Mesenchymal stem cell (in vitro differentiated cells and primary cell): ENCODE measurements around the gene CDC42BPB.

Experiments used
- DNase-seq: peaks from one replicate; pipeline ENCODE4 v3.0.0-alpha.2; 2013
- H2AFZ ChIP-seq: one replicate; pipeline ENCODE4 v1.6.1; 2013; ENCODE audit warnings: low read depth, mild to moderate bottlenecking, control low read depth, inconsistent platforms, low read length, moderate library complexity
- H2AK5ac ChIP-seq: 2 replicates; pipeline ENCODE4 v1.6.1; 2013; ENCODE audit warnings: low read length, moderate library complexity, mild to moderate bottlenecking, inconsistent platforms; ENCODE audit not compliant: severe bottlenecking
- H2BK120ac ChIP-seq: one replicate; pipeline ENCODE4 v1.6.1; 2013; ENCODE audit warnings: low read depth, mild to moderate bottlenecking, inconsistent platforms, low read length, moderate library complexity
- H2BK12ac ChIP-seq, 2 experiments: one replicate each; pipeline ENCODE4 v1.6.1; 2013; ENCODE audit warnings: inconsistent platforms in 2 of 2, low read length in 2 of 2, mild to moderate bottlenecking in 2 of 2, moderate library complexity in 2 of 2, control low read depth in 1 of 2
- H2BK15ac ChIP-seq: one replicate; pipeline ENCODE4 v1.6.1; 2013; ENCODE audit warnings: mild to moderate bottlenecking, low read depth, inconsistent platforms; ENCODE audit not compliant: poor library complexity, severe bottlenecking
- H2BK5ac ChIP-seq: 2 replicates; pipeline ENCODE4 v1.6.1; 2013; ENCODE audit warnings: low read depth, mild to moderate bottlenecking, low read length, control low read depth, inconsistent platforms; ENCODE audit not compliant: poor library complexity, severe bottlenecking
- H3K14ac ChIP-seq, 2 experiments: one replicate each; pipeline ENCODE4 v1.6.1; 2013; ENCODE audit warnings: inconsistent platforms in 2 of 2, low read length in 2 of 2, control low read depth in 1 of 2, mild to moderate bottlenecking in 1 of 2, moderate library complexity in 1 of 2
- H3K18ac ChIP-seq, 2 experiments: one replicate each; pipeline ENCODE4 v1.6.1; 2013; ENCODE audit warnings: inconsistent platforms in 2 of 2, low read length in 2 of 2, control low read depth in 1 of 2, low read depth in 1 of 2, mild to moderate bottlenecking in 1 of 2
- H3K23ac ChIP-seq, 2 experiments: one replicate each; pipeline ENCODE4 v1.6.1; 2013; ENCODE audit warnings: inconsistent platforms in 2 of 2, low read length in 2 of 2, mild to moderate bottlenecking in 2 of 2, moderate library complexity in 2 of 2, control low read depth in 1 of 2
- H3K27ac ChIP-seq: 2 replicates; pipeline ENCODE4 v1.5.1; 2013; ENCODE audit warnings: mild to moderate bottlenecking, moderate library complexity, low read length, control low read depth, inconsistent platforms; ENCODE audit not compliant: poor library complexity, severe bottlenecking
- H3K27me3 ChIP-seq, 2 experiments: 2 replicates each; pipeline versions ENCODE4 v1.6.1 to v1.7.0; 2013; ENCODE audit warnings: low read length in 2 of 2, mild to moderate bottlenecking in 2 of 2, moderate library complexity in 2 of 2, control low read depth in 1 of 2, inconsistent platforms in 1 of 2; ENCODE audit not compliant: control insufficient read depth in 1 of 2, insufficient read depth in 1 of 2
- H3K36me3 ChIP-seq, 2 experiments: 2 replicates each; pipeline versions ENCODE4 v1.6.1 to v1.7.0; 2013; ENCODE audit warnings: low read length in 2 of 2, control low read depth in 1 of 2, inconsistent platforms in 1 of 2, low read depth in 1 of 2, mild to moderate bottlenecking in 1 of 2; ENCODE audit not compliant: insufficient read depth in 2 of 2, control insufficient read depth in 1 of 2
- H3K4ac ChIP-seq, 2 experiments: one replicate each; pipeline ENCODE4 v1.6.1; 2013; ENCODE audit warnings: inconsistent platforms in 2 of 2, low read length in 2 of 2, mild to moderate bottlenecking in 2 of 2, moderate library complexity in 2 of 2, control low read depth in 1 of 2, low read depth in 1 of 2
- H3K4me1 ChIP-seq: 2 replicates; pipeline ENCODE4 v1.6.1; 2013; ENCODE audit warnings: low read depth, low read length, control low read depth; ENCODE audit not compliant: control insufficient read depth, insufficient read depth
- H3K4me2 ChIP-seq: 2 replicates; pipeline ENCODE4 v1.6.1; 2013; ENCODE audit warnings: low read length, mild to moderate bottlenecking, inconsistent platforms; ENCODE audit not compliant: poor library complexity, severe bottlenecking
- H3K4me3 ChIP-seq, 2 experiments: 2 replicates each; pipeline versions ENCODE4 v1.5.1 to v1.7.0; 2013; ENCODE audit warnings: low read length in 2 of 2, mild to moderate bottlenecking in 2 of 2, control low read depth in 1 of 2, low read depth in 1 of 2; ENCODE audit not compliant: insufficient read depth in 1 of 2
- H3K79me1 ChIP-seq: replicated peaks from 2 replicates; pipeline ENCODE4 v1.6.1; 2013; ENCODE audit warnings: mild to moderate bottlenecking, control low read depth, low read length, inconsistent platforms; ENCODE audit not compliant: poor library complexity, severe bottlenecking
- H3K9ac ChIP-seq: 2 replicates; pipeline ENCODE4 v1.7.0; 2013; ENCODE audit warnings: mild to moderate bottlenecking, low read length, moderate library complexity
- H3K9me3 ChIP-seq: 2 replicates; pipeline ENCODE4 v1.7.0; 2013; ENCODE audit warnings: mild to moderate bottlenecking, low read length; ENCODE audit not compliant: control insufficient read depth
- H4K8ac ChIP-seq: one replicate; pipeline ENCODE4 v1.6.1; 2013; ENCODE audit warnings: inconsistent platforms, mild to moderate bottlenecking, low read length, moderate library complexity
- H4K91ac ChIP-seq: one replicate; pipeline ENCODE4 v1.6.1; 2013; ENCODE audit warnings: mild to moderate bottlenecking, low read length, inconsistent platforms
- WGBS: methylation state at CpG from one replicate; pipeline ENCODE4 v1.1.7; 2013; ENCODE audit warnings: mixed read lengths; 5-methylcytosine and 5-hydroxymethylcytosine counted together

CDC42BPB gene

DNA sequence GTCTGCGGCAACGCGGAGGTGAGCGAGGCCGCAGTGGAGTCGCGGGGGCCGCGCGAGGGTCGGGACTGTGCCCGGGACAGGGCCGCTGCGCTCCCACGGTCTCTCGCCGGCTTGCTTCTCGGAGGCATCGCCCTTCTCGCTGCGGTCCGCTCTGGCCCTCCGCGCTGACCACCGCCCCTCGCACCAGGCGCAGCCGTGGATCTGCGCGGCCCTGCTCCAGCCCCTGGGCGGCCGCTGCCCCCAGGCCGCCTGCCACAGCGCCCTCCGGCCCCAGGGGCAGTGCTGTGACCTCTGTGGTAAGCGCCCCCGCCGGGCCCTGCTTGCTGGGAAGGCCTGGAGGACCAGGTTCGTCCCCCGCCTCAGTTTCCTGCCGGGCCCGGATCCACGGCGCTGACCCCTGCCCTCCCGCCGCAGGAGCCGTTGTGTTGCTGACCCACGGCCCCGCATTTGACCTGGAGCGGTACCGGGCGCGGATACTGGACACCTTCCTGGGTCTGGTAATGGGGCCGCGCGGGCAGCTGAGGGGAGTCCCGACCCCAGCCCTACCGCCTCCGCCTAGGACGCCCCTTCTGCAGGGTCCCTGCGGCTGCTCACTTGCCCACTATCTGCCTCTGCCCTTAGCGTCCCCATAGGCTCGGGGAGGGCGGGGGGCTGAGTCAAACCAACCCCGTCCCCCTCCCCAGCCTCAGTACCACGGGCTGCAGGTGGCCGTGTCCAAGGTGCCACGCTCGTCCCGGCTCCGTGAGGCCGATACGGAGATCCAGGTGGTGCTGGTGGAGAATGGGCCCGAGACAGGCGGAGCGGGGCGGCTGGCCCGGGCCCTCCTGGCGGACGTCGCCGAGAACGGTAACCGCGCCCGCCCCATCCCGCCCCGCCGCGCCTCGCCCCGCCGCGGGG lies 127.9 kb downstream of the CDC42BPB start:
- Histone ChIP-seq H3K36me3 (peaks cover 27 to 38% of the 10 kb centered on the region in 2 experiments), H3K14ac (peak overlapping the region in 1 of 2 experiments; percentile 53), H3K18ac (peak overlapping the region in 1 of 2 experiments; percentile 58), H3K9ac (no peak overlapping the region), H3K23ac (peak overlapping the region; percentile 54 to 60), H3K4ac (no peak overlapping the region), H3K27me3 (peaks cover 8 to 52% of the 10 kb centered on the region in 2 experiments), H2BK120ac (no peak overlapping the region), H2BK5ac (no peak overlapping the region), H3K9me3 (no peaks in the 10 kb centered on the region), H3K27ac (no peak overlapping the region), H4K8ac (peak overlapping the region; percentile 50), H2BK12ac (peak overlapping the region in 1 of 2 experiments; percentile 22), H3K4me1 (peaks cover 39% of the 10 kb centered on the region), H2AK5ac (no peak overlapping the region), H3K79me1 (no peaks in the 10 kb centered on the region), H3K4me2 (peak overlapping the region; percentile 63), H2BK15ac (no peak overlapping the region), H4K91ac (peak overlapping the region; percentile 41), H2AFZ (no peak overlapping the region), H3K4me3 (peak overlapping the region in 1 of 2 experiments; percentile 52)
- 5% methylated on average over 61 of the region's 94 CpGs for WGBS
- DNase-seq = no peak

DNA sequence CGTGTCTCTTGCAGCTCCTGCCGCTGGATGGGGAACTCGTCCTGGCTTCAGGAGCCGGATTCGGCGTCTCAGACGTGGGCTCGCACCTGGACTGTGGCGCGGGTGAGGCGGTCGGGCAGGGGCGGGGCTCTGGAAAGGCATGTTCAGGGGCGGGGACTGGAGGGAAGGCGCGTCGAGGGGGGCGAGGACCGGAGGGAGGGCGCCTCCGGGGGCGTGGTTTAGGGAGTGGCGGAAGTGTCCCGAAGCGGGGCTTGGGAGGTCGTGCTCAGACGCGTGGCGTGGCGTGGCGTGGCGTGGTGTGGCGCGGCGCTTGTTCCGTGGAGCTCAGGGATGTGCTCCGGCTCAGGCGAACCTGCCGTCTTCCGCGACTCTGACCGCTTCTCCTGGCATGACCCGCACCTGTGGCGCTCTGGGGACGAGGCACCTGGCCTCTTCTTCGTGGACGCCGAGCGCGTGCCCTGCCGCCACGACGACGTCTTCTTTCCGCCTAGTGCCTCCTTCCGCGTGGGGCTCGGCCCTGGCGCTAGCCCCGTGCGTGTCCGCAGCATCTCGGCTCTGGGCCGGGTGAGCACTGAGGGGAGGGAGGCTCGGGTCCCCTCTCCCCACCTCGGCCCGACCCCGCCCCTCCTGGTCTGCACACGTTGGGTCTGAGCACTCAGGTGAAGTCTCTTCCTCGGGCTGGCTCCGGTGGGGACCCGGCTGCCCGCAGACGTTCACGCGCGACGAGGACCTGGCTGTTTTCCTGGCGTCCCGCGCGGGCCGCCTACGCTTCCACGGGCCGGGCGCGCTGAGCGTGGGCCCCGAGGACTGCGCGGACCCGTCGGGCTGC lies 128.7 kb downstream of the CDC42BPB start:
- peaks cover 23 to 32% of the 10 kb centered on the region in 2 experiments for H3K36me3 ChIP-seq
- peak; percentile 48 for DNase-seq
- no peak overlapping the region for H2BK120ac ChIP-seq
- H3K14ac ChIP-seq = no peak overlapping the region
- H3K9ac ChIP-seq = no peak overlapping the region
- H4K91ac ChIP-seq = peak overlapping the region; percentile 34
- H3K18ac ChIP-seq = peak overlapping the region; percentile 58 to 86
- H3K23ac ChIP-seq = peak overlapping the region; percentile 37 to 91
- H2AFZ ChIP-seq = peak overlapping the region; percentile 56
- H4K8ac ChIP-seq = peak overlapping the region; percentile 59
- no peak overlapping the region for H2BK15ac ChIP-seq
- peaks cover 8 to 61% of the 10 kb centered on the region in 2 experiments for H3K27me3 ChIP-seq
- no peak overlapping the region for H3K27ac ChIP-seq
- no peak overlapping the region for H2BK5ac ChIP-seq
- H3K4me2 ChIP-seq = peak overlapping the region; percentile 63
- no peaks in the 10 kb centered on the region for H3K79me1 ChIP-seq
- no peak overlapping the region for H3K4ac ChIP-seq
- H2BK12ac ChIP-seq = peak overlapping the region in 1 of 2 experiments; percentile 22
- peak overlapping the region; percentile 47 to 52 for H3K4me3 ChIP-seq
- H3K9me3 ChIP-seq = no peaks in the 10 kb centered on the region
- no peak overlapping the region for H2AK5ac ChIP-seq
- 4% methylated on average over 63 of the region's 94 CpGs for WGBS
- H3K4me1 ChIP-seq = peaks cover 39% of the 10 kb centered on the region

DNA sequence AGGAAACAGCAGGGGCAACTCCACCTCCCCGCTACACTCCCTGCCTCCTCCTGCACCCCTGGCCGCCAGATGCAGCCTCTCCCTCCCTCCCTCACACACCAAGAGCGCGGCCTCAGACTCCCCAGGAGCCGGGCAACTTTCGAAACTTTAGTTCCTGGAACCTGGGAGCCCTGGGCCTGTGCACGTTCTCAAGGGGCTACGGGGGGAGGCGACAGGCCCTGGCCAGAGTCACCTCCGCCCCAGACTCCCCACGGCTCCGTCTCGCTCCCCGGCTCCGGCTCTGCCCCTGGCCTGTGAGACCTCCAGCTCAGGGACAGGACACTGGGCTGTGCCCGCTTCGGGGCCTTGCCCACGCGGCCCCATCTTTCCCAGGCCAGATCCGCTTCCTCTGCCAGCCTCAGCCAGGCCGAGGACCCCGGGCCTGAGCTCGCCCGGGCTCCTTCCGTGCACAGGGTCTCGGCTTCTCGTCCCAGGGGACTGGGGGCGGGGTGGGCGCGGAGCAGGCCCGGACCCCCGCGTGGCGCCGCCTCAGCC lies 129.4 kb downstream of the CDC42BPB start:
- H3K27me3 ChIP-seq = peaks cover 8 to 68% of the 10 kb centered on the region in 2 experiments
- no peaks in the 10 kb centered on the region for H3K9me3 ChIP-seq
- H2BK12ac ChIP-seq = no peak overlapping the region
- no peak overlapping the region for H2AK5ac ChIP-seq
- no peak overlapping the region for H3K14ac ChIP-seq
- H2BK15ac ChIP-seq = no peak overlapping the region
- H3K4me1 ChIP-seq = peaks cover 39% of the 10 kb centered on the region
- H2AFZ ChIP-seq = peak overlapping the region; percentile 56
- H2BK5ac ChIP-seq = no peak overlapping the region
- no peak for DNase-seq
- H3K9ac ChIP-seq = no peak overlapping the region
- WGBS = 7% methylated on average over 35 of the region's 35 CpGs
- no peaks in the 10 kb centered on the region for H3K79me1 ChIP-seq
- no peak overlapping the region for H3K4ac ChIP-seq
- H3K4me3 ChIP-seq = peak overlapping the region in 1 of 2 experiments; percentile 43
- peak overlapping the region; percentile 63 for H3K4me2 ChIP-seq
- H3K36me3 ChIP-seq = peaks cover 16 to 25% of the 10 kb centered on the region in 2 experiments
- H3K18ac ChIP-seq = peak overlapping the region in 1 of 2 experiments; percentile 23
- no peak overlapping the region for H4K91ac ChIP-seq
- no peak overlapping the region for H4K8ac ChIP-seq
- no peak overlapping the region for H2BK120ac ChIP-seq
- no peak overlapping the region for H3K27ac ChIP-seq
- peak overlapping the region in 1 of 2 experiments; percentile 15 for H3K23ac ChIP-seq
